Keratinocyte (primary cell): Measurements from ENCODE around the gene CTAGE4.

ENCODE experiments used
- CTCF ChIP-seq, 3 experiments: IDR thresholded peaks in 1 of 3; conservative IDR thresholded peaks in 1 of 3; optimal IDR thresholded peaks in 1 of 3; 2 replicates in 2 of 3; 3 replicates in 1 of 3; pipeline versions ENCODE3 to v1.5.1; 2011; ENCODE audit warnings: low read length in 3 of 3, mild to moderate bottlenecking in 3 of 3, moderate library complexity in 2 of 3, control low read depth in 1 of 3, inconsistent platforms in 1 of 3; ENCODE audit not compliant: insufficient read depth in 2 of 3; ENCODE audit errors: extremely low read depth in 1 of 3
- EZH2 ChIP-seq: IDR thresholded peaks from one replicate; pipeline ENCODE4 v1.6.1; 2012; ENCODE audit warnings: inconsistent platforms, mild to moderate bottlenecking, low read length, moderate library complexity

GRCh38 chr7:144134116-144134515 is 49.1 kb upstream of the CTAGE4 start:
- TF ChIP-seq CTCF (optimal IDR thresholded peaks at IDR 0.05 in 1 of 3, IDR thresholded peaks at IDR 0.05 in 1 of 3, conservative IDR thresholded peaks at IDR 0.05 in 1 of 3; ENCODE audit: extremely low read depth in 1 of 3, insufficient read depth in 2 of 3, low read length in 3 of 3) (no peak), EZH2 (no peak)
